Activated T-cell treated with anti-CD3 and anti-CD28 coated beads, Interleukin-2, amount 50 U/mL, for 4 hours (primary cell): ENCODE measurements around the gene WBP11. TPM values are rescaled to one million over a fixed set of nuclear protein-coding genes. Genes with fewer than 3 reads are reported as not detected.

Experiments used
- ATAC-seq, 2 donors: fragments of 200-7000 bp; cut with Tn5 transposase; one replicate each; pipeline ENCODE4 v1.10.0; 2021
- DNase-seq: peaks from one replicate; pipeline ENCODE4 v3.0.0-alpha.2; 2020
- H3K27me3 Mint-ChIP-seq: one replicate; pipeline ENCODE4 v1.8.0; 2021; ENCODE audit warnings: low read depth, mixed read lengths
- H3K36me3 Mint-ChIP-seq: one replicate; pipeline ENCODE4 v1.8.0; 2022; ENCODE audit warnings: mixed read lengths; ENCODE audit not compliant: insufficient read depth
- H3K4me1 Mint-ChIP-seq: one replicate; pipeline ENCODE4 v1.8.0; 2021; ENCODE audit warnings: low read depth, mixed read lengths
- H3K4me3 Mint-ChIP-seq: one replicate; pipeline ENCODE4 v1.8.0; 2021; ENCODE audit warnings: mild to moderate bottlenecking, moderate library complexity, mixed read lengths
- H3K9me3 Mint-ChIP-seq: one replicate; pipeline ENCODE4 v1.8.0; 2021; ENCODE audit warnings: mixed read lengths
- total RNA-seq, 3 donors: library from RNA; stranded (reverse); gene quantifications; one replicate each; pipeline ENCODE4 v1.2.1, GENCODE V29; 2021

WBP11 gene
- total RNA-seq, 3 donors from 2014 or later = 133 to 146 (median 140) TPM

- no peak for ATAC-seq
- Mint-ChIP-seq H3K4me3 (no peak overlapping the region), H3K27me3 (peaks cover 30% of the 10 kb centered on the region), H3K36me3 (peaks cover 3% of the 10 kb centered on the region), H3K4me1 (no peaks in the 10 kb centered on the region), H3K9me3 (no peaks in the 10 kb centered on the region)
- no peak for DNase-seq
Measured at GRCh38 chr12:14836336-14837210, 33.3 kb upstream of the WBP11 start.

GRCh38 chr12:14834509-14834908 lies 31.2 kb upstream of the WBP11 start:
- H3K27me3 Mint-ChIP-seq = peaks cover 25% of the 10 kb centered on the region
- H3K9me3 Mint-ChIP-seq = no peaks in the 10 kb centered on the region
- no peaks in the 10 kb centered on the region for H3K4me1 Mint-ChIP-seq
- DNase-seq (no peak), ATAC-seq (no peak)
- H3K36me3 Mint-ChIP-seq = no peaks in the 10 kb centered on the region
- no peak overlapping the region for H3K4me3 Mint-ChIP-seq

- Mint-ChIP-seq H3K9me3 (no peaks in the 10 kb centered on the region), H3K36me3 (no peaks in the 10 kb centered on the region)
Measured at GRCh38 chr12:14833952-14834351, 30.7 kb upstream of the WBP11 start.

GRCh38 chr12:14833336-14833735 lies 30.1 kb upstream of the WBP11 start:
- Mint-ChIP-seq H3K9me3 (no peaks in the 10 kb centered on the region), H3K4me1 (no peaks in the 10 kb centered on the region), H3K4me3 (no peak overlapping the region), H3K27me3 (peaks cover 20% of the 10 kb centered on the region), H3K36me3 (no peaks in the 10 kb centered on the region)
- no peak for DNase-seq
- ATAC-seq = no peak

More at GRCh38 chr12:14833952-14834351, 30.7 kb upstream of the WBP11 start:
- no peaks in the 10 kb centered on the region for H3K4me1 Mint-ChIP-seq
- peaks cover 20% of the 10 kb centered on the region for H3K27me3 Mint-ChIP-seq
- no peak for DNase-seq
- H3K4me3 Mint-ChIP-seq = no peak overlapping the region
- no peak for ATAC-seq

- Mint-ChIP-seq H3K36me3 (no peaks in the 10 kb centered on the region), H3K9me3 (no peaks in the 10 kb centered on the region), H3K4me3 (no peak overlapping the region), H3K4me1 (peaks cover 4% of the 10 kb centered on the region), H3K27me3 (peaks cover 5% of the 10 kb centered on the region)
- ATAC-seq (peak in 1 of 2 donors; percentile 41), DNase-seq (no peak)
Measured at GRCh38 chr12:14828892-14829291, 25.6 kb upstream of the WBP11 start.

- no peaks in the 10 kb centered on the region for H3K9me3 Mint-ChIP-seq
- H3K4me3 Mint-ChIP-seq = no peak overlapping the region
- no peak for ATAC-seq
- H3K36me3 Mint-ChIP-seq = no peaks in the 10 kb centered on the region
- peaks cover 3% of the 10 kb centered on the region for H3K27me3 Mint-ChIP-seq
- DNase-seq = no peak
- H3K4me1 Mint-ChIP-seq = peaks cover 4% of the 10 kb centered on the region
Measured at GRCh38 chr12:14827043-14827442, 23.8 kb upstream of the WBP11 start.

- H3K9me3 Mint-ChIP-seq = no peaks in the 10 kb centered on the region
- no peaks in the 10 kb centered on the region for H3K36me3 Mint-ChIP-seq
- DNase-seq (no peak), ATAC-seq (no peak)
- H3K4me3 Mint-ChIP-seq = no peak overlapping the region
- H3K27me3 Mint-ChIP-seq = peaks cover 6% of the 10 kb centered on the region
- H3K4me1 Mint-ChIP-seq = peaks cover 4% of the 10 kb centered on the region
Measured at GRCh38 chr12:14826491-14826890, 23.2 kb upstream of the WBP11 start.

- H3K36me3 Mint-ChIP-seq = no peaks in the 10 kb centered on the region
- peaks cover 4% of the 10 kb centered on the region for H3K4me1 Mint-ChIP-seq
- no peak overlapping the region for H3K4me3 Mint-ChIP-seq
- DNase-seq = no peak
- no peak for ATAC-seq
- H3K27me3 Mint-ChIP-seq = peaks cover 8% of the 10 kb centered on the region
- no peaks in the 10 kb centered on the region for H3K9me3 Mint-ChIP-seq
Measured at GRCh38 chr12:14825256-14825655, 22.0 kb upstream of the WBP11 start.

GRCh38 chr12:14824012-14824634 lies 20.8 kb upstream of the WBP11 start:
- DNase-seq (no peak), ATAC-seq (peak; percentile 78 to 80)
- Mint-ChIP-seq H3K4me1 (peaks cover 4% of the 10 kb centered on the region), H3K36me3 (no peaks in the 10 kb centered on the region), H3K4me3 (no peak overlapping the region), H3K27me3 (peaks cover 8% of the 10 kb centered on the region), H3K9me3 (no peaks in the 10 kb centered on the region)

GRCh38 chr12:14814014-14814413 lies 10.7 kb upstream of the WBP11 start, which contains the start of gene SMCO3:
Gene SMCO3 (minus strand): TSS chr12:14814182. CDS start chr12:14806680, 7,502 bp downstream.
- Mint-ChIP-seq H3K4me3 (no peak within 1 kb of the TSS), H3K27me3 (no peaks in the 10 kb centered on the region), H3K36me3 (no peaks in the 10 kb centered on the region), H3K4me1 (peaks cover 18% of the 10 kb centered on the region), H3K9me3 (peaks cover 8% of the 10 kb centered on the region)
- ATAC-seq (no peak), DNase-seq (no peak)

- no peaks in the 10 kb centered on the region for H3K9me3 Mint-ChIP-seq
- no peaks in the 10 kb centered on the region for H3K27me3 Mint-ChIP-seq
- no peak for DNase-seq
- H3K4me3 Mint-ChIP-seq = no peak overlapping the region
- H3K36me3 Mint-ChIP-seq = no peaks in the 10 kb centered on the region
- H3K4me1 Mint-ChIP-seq = peaks cover 14% of the 10 kb centered on the region
- ATAC-seq = no peak
Measured at GRCh38 chr12:14811486-14811885, 8.2 kb upstream of the WBP11 start.

GRCh38 chr12:14810953-14811483 lies 7.7 kb upstream of the WBP11 start:
- ATAC-seq (no peak), DNase-seq (no peak)
- no peaks in the 10 kb centered on the region for H3K27me3 Mint-ChIP-seq
- no peak overlapping the region for H3K4me3 Mint-ChIP-seq
- H3K9me3 Mint-ChIP-seq = no peaks in the 10 kb centered on the region
- H3K36me3 Mint-ChIP-seq = no peaks in the 10 kb centered on the region
- peaks cover 14% of the 10 kb centered on the region for H3K4me1 Mint-ChIP-seq

GRCh38 chr12:14810167-14810952 lies 7.1 kb upstream of the WBP11 start:
- Mint-ChIP-seq H3K4me3 (no peak overlapping the region), H3K9me3 (no peaks in the 10 kb centered on the region), H3K4me1 (peaks cover 18% of the 10 kb centered on the region), H3K36me3 (no peaks in the 10 kb centered on the region), H3K27me3 (no peaks in the 10 kb centered on the region)
- ATAC-seq (no peak), DNase-seq (no peak)

GRCh38 chr12:14803830-14804160 lies 517 bp upstream of the WBP11 start:
- H3K9me3 Mint-ChIP-seq = no peaks in the 10 kb centered on the region
- DNase-seq (no peak), ATAC-seq (peak; percentile 1 to 2)
- no peaks in the 10 kb centered on the region for H3K27me3 Mint-ChIP-seq
- no peak overlapping the region for H3K4me3 Mint-ChIP-seq
- H3K36me3 Mint-ChIP-seq = peaks cover 8% of the 10 kb centered on the region
- H3K4me1 Mint-ChIP-seq = peaks cover 19% of the 10 kb centered on the region
